Measurements from ENCODE around the gene TOR2A. TPM values are rescaled to one million over a fixed set of nuclear protein-coding genes. Genes with fewer than 3 reads are reported as not detected.

The TOR2A gene
- total RNA-seq, 1 donor from 2014 or later: 6.4 TPM

DNA sequence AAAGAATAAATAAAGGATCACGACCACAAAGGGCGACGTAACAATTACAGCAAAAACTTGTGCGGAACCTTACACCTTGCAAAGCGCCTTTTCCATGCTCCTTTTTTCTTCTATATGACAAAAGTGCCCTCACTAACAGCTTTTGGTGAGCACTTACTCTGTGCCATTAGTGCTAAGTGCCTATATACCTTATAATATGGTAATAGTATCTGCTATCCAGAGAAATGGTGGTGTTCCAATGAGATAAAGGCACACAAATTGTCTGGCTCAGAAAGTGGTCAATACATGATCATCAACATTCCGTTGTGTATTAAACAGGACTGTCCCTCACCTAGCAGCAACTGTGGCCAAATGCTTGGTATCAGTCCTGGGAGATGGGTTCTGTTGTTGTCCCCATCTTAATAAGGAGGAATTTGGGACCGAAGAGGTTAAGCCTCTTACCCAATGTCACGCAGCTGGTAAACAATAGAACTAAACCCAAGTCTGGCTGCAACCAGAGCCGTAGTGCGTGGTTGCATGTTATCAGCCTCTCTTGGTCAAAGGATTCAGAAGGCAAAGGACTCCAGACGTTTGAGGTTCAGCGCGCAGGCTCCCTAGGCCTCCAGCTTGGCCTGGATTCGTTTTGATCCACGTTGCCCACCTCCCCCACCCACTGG lies 564 bp upstream of the TOR2A start:
- peaks cover 15% of the 10 kb centered on the region for H3K4me1 Mint-ChIP-seq (ENCODE audit: low read depth)
- peaks cover 5% of the 10 kb centered on the region for H3K36me3 Mint-ChIP-seq (ENCODE audit: low read depth)
- H3K27ac Mint-ChIP-seq (ENCODE audit: unreplicated experiment): peak overlapping the region; percentile 75
- TF ChIP-seq, protein P1, sequence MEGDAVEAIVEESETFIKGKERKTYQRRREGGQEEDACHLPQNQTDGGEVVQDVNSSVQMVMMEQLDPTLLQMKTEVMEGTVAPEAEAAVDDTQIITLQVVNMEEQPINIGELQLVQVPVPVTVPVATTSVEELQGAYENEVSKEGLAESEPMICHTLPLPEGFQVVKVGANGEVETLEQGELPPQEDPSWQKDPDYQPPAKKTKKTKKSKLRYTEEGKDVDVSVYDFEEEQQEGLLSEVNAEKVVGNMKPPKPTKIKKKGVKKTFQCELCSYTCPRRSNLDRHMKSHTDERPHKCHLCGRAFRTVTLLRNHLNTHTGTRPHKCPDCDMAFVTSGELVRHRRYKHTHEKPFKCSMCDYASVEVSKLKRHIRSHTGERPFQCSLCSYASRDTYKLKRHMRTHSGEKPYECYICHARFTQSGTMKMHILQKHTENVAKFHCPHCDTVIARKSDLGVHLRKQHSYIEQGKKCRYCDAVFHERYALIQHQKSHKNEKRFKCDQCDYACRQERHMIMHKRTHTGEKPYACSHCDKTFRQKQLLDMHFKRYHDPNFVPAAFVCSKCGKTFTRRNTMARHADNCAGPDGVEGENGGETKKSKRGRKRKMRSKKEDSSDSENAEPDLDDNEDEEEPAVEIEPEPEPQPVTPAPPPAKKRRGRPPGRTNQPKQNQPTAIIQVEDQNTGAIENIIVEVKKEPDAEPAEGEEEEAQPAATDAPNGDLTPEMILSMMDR (IDR thresholded peaks at IDR 0.05): no peak
- H3K27me3 Mint-ChIP-seq (ENCODE audit: low read depth): no peaks in the 10 kb centered on the region
- H3K9me3 Mint-ChIP-seq (ENCODE audit: low read depth): no peaks in the 10 kb centered on the region
- DNase-seq (ENCODE audit: low spot score): no peak
- H3K4me3 Mint-ChIP-seq (ENCODE audit: unreplicated experiment): peak overlapping the region; percentile 73

DNA sequence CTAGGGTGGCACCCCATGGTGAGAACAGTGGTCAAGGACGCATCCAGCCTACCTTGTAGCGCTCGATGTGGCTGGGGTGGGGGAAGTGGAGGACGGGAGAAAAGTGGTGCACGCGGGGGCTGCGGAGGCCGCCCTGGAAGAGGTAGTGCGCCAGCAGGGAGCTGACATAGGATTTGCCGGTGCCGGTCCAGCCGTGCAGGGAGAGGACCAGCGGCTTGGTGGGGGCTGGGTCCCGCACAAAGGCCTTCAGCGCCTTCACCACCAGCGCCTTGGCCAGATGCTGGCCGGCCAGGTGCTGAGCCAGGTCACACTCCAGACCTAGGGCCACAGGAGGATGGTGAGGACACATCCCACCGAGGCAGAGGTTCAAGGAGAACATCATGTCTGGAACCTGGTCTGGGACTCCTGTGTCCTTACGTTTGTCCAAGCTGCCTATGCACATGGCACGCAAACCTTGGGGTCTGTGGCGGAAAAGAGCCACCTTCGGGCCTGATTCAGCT lies 797 bp downstream of the TOR2A start:
- Mint-ChIP-seq H3K27me3 (ENCODE audit: low read depth) (no peaks in the 10 kb centered on the region), H3K36me3 (ENCODE audit: low read depth) (peaks cover 5% of the 10 kb centered on the region), H3K4me3 (ENCODE audit: unreplicated experiment) (peak overlapping the region; percentile 73), H3K9me3 (ENCODE audit: low read depth) (no peaks in the 10 kb centered on the region), H3K27ac (ENCODE audit: unreplicated experiment) (peak overlapping the region; percentile 63), H3K4me1 (ENCODE audit: low read depth) (peaks cover 15% of the 10 kb centered on the region)
- DNase-seq (ENCODE audit: low spot score): no peak
- TF ChIP-seq, protein P1 (IDR thresholded peaks at IDR 0.05): peak; percentile 91

DNA sequence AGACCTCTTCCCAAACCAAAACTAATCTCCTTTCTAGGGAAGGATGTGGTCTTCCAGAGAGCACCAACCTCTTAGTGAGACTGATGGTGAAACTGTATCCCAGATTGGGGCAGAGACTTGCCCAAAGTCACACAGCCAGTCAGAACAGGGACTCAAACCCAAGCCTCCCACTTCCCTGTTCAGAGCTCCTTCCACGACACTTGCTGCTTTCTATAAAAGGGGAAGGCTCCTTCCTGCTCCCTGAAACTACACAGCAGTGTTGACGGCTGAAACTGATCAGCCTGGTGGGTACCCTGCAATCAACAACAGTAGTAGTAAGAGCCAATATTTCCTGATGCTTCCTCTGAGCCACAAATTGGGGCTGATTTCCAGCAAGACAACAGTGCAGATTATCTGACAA lies 1.5 kb downstream of the TOR2A start:
- Mint-ChIP-seq H3K4me3 (ENCODE audit: unreplicated experiment) (peak overlapping the region; percentile 23), H3K27me3 (ENCODE audit: low read depth) (no peaks in the 10 kb centered on the region), H3K9me3 (ENCODE audit: low read depth) (no peaks in the 10 kb centered on the region), H3K4me1 (ENCODE audit: low read depth) (peaks cover 15% of the 10 kb centered on the region), H3K27ac (ENCODE audit: unreplicated experiment) (peak overlapping the region; percentile 12), H3K36me3 (ENCODE audit: low read depth) (peaks cover 5% of the 10 kb centered on the region)
- DNase-seq (ENCODE audit: low spot score): no peak
- TF ChIP-seq, protein P1 (IDR thresholded peaks at IDR 0.05): no peak

DNA sequence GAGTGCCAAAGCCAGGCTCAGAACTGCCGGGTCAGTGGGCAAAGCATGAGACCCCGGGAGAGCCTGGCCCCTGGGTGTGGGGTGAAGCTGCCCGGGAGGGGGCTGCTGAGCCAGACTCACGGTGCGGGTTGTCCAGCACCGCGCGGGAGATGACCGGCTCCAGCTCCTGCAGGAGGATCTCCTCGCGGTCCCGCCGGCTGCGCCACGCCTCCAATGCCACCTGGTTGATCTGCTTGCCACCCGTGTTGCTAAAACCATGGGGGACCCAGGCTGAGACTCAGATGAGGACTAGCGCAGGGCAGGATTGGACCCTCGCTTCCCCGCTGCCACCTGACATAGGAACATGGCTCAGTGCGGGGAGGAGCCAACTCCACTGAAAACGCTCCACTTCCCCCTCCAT lies 2.6 kb downstream of the TOR2A start:
- no peak overlapping the region for H3K27ac Mint-ChIP-seq (ENCODE audit: unreplicated experiment)

DNA sequence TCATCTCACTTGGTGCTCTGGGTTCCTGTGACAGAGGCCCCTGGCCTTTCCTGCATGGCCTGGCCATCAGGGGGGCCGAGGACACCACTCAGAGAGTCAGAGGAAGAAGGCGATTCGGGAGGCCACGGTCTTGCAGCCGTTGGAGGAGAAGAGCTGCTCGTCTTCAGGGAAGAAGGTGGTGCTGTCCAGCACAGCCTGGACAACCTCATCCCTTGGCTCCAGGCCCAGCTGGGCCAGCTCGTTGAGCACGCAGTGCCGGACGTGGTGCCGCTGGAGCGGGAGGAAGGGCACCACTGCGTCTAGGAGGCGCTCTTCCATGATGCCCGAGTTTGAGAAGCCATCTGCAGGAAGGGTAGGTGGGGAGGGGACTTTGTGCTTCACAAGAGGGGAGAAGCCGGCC lies 3.2 kb downstream of the TOR2A start:
- Mint-ChIP-seq H3K36me3 (ENCODE audit: low read depth) (peaks cover 5% of the 10 kb centered on the region), H3K4me3 (ENCODE audit: unreplicated experiment) (no peak overlapping the region), H3K27ac (ENCODE audit: unreplicated experiment) (no peak overlapping the region), H3K4me1 (ENCODE audit: low read depth) (peaks cover 15% of the 10 kb centered on the region), H3K27me3 (ENCODE audit: low read depth) (no peaks in the 10 kb centered on the region), H3K9me3 (ENCODE audit: low read depth) (no peaks in the 10 kb centered on the region)
- TF ChIP-seq, protein P1 (IDR thresholded peaks at IDR 0.05): no peak
- no peak for DNase-seq (ENCODE audit: low spot score)

More for the DNA sequence above, 2.6 kb downstream of the TOR2A start:
- H3K4me1 Mint-ChIP-seq (ENCODE audit: low read depth): peaks cover 15% of the 10 kb centered on the region
- H3K4me3 Mint-ChIP-seq (ENCODE audit: unreplicated experiment): no peak overlapping the region
- TF ChIP-seq, protein P1 (IDR thresholded peaks at IDR 0.05): no peak
- DNase-seq (ENCODE audit: low spot score): no peak
- H3K27me3 Mint-ChIP-seq (ENCODE audit: low read depth): no peaks in the 10 kb centered on the region
- H3K9me3 Mint-ChIP-seq (ENCODE audit: low read depth): no peaks in the 10 kb centered on the region
- peaks cover 5% of the 10 kb centered on the region for H3K36me3 Mint-ChIP-seq (ENCODE audit: low read depth)
